Thoracic aorta (tissue), 2 donors: ENCODE measurements around the gene KY. TPM values are rescaled to one million over a fixed set of nuclear protein-coding genes. Genes with fewer than 3 reads are reported as not detected.

Experiments
- ATAC-seq: fragments of 150-250 bp; one replicate; pipeline ENCODE4 v1.8.0; 2017; ENCODE audit warnings: low read depth; ENCODE audit not compliant: insufficient number of reproducible peaks, low FRiP score
- DNase-seq: peaks from one replicate; pipeline ENCODE4 v3.0.0-alpha.2; 2020; ENCODE audit warnings: low spot score
- H3K27ac ChIP-seq, 2 donors: fragments of 200-600 bp; sonication (generic); 1 replicate in 1 of 2; 2 replicates in 1 of 2; pipeline ENCODE4 v1.5.1; 2016; ENCODE audit warnings: mild to moderate bottlenecking in 2 of 2, moderate library complexity in 2 of 2
- H3K27me3 ChIP-seq: fragments of 200-600 bp; sonication (generic); replicated peaks from 2 replicates; pipeline ENCODE4 v1.6.0; 2016; ENCODE audit warnings: mild to moderate bottlenecking; ENCODE audit not compliant: insufficient read depth
- H3K36me3 ChIP-seq: fragments of 200-600 bp; sonication (generic); one replicate; pipeline ENCODE4 v1.5.1; 2016
- H3K4me1 ChIP-seq, 2 donors: fragments of 200-600 bp; sonication (generic); 1 replicate in 1 of 2; 2 replicates in 1 of 2; pipeline versions ENCODE4 v1.5.1 to v1.6.0; 2016; ENCODE audit warnings: low read depth in 2 of 2, mild to moderate bottlenecking in 1 of 2; ENCODE audit not compliant: control insufficient read depth in 1 of 2
- H3K4me3 ChIP-seq: fragments of 200-600 bp; sonication (generic); 2 replicates; pipeline ENCODE4 v1.5.1; 2016; ENCODE audit warnings: mild to moderate bottlenecking
- H3K9me3 ChIP-seq: fragments of 200-600 bp; sonication (generic); 2 replicates; pipeline ENCODE4 v1.5.1; 2016
- total RNA-seq, 2 donors: library from RNA; depleted of rRNA; stranded (reverse); fragments of >200 nt; gene quantifications; one replicate each; pipeline versions ENCODE4 v1.1.0 to v1.2.3, GENCODE V29; 2016
- TF ChIP-seq, protein P1 (sequence below): fragments of 200-600 bp; sonication (generic); IDR thresholded peaks from one replicate; pipeline ENCODE4 v1.5.1; 2019; ENCODE audit warnings: antibody characterized with exemption

KY gene
- total RNA-seq, 2 donors from 2014 or later = 1.3 to 2.6 TPM

DNA sequence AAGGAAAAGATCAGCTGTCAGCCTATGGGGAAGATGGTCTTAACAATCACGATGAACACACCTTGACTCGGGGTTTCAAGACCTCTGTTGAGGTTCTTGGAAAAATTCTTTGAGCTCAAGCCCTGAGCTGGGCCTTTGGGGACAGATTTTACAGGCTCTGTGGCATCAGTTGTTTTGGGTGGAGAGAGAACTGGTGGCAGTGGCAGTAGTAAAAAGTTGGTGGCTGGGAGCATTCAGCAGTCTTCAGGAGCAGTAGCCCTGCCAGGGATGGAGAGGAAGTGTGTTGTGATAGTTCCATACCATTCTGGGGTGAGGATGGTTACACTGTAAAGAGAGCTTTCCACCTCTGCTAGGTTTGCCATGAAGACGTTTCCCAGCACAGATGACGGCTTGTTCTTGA lies 4.9 kb upstream of the KY start:
- TF ChIP-seq, protein P1, sequence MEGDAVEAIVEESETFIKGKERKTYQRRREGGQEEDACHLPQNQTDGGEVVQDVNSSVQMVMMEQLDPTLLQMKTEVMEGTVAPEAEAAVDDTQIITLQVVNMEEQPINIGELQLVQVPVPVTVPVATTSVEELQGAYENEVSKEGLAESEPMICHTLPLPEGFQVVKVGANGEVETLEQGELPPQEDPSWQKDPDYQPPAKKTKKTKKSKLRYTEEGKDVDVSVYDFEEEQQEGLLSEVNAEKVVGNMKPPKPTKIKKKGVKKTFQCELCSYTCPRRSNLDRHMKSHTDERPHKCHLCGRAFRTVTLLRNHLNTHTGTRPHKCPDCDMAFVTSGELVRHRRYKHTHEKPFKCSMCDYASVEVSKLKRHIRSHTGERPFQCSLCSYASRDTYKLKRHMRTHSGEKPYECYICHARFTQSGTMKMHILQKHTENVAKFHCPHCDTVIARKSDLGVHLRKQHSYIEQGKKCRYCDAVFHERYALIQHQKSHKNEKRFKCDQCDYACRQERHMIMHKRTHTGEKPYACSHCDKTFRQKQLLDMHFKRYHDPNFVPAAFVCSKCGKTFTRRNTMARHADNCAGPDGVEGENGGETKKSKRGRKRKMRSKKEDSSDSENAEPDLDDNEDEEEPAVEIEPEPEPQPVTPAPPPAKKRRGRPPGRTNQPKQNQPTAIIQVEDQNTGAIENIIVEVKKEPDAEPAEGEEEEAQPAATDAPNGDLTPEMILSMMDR = no peak
- Histone ChIP-seq H3K4me3 (no peak overlapping the region), H3K4me1 (peaks cover 6 to 16% of the 10 kb centered on the region in 2 donors), H3K9me3 (no peaks in the 10 kb centered on the region), H3K27me3 (no peaks in the 10 kb centered on the region), H3K27ac (no peak overlapping the region), H3K36me3 (no peaks in the 10 kb centered on the region)
- ATAC-seq = no peak
- DNase-seq = no peak

GRCh38 chr3:134654031-134654430 lies 3.2 kb upstream of the KY start:
- peaks cover 6 to 24% of the 10 kb centered on the region in 2 donors for H3K4me1 ChIP-seq
- no peaks in the 10 kb centered on the region for H3K36me3 ChIP-seq
- TF ChIP-seq, protein P1 = no peak
- H3K27ac ChIP-seq = no peak overlapping the region
- no peaks in the 10 kb centered on the region for H3K9me3 ChIP-seq
- ATAC-seq (no peak), DNase-seq (no peak)
- no peaks in the 10 kb centered on the region for H3K27me3 ChIP-seq
- H3K4me3 ChIP-seq = no peak overlapping the region

GRCh38 chr3:134652886-134653630 lies 2.2 kb upstream of the KY start:
- TF ChIP-seq, protein P1 = no peak
- Histone ChIP-seq H3K27me3 (no peaks in the 10 kb centered on the region), H3K4me3 (no peak overlapping the region), H3K4me1 (peaks cover 6 to 24% of the 10 kb centered on the region in 2 donors), H3K27ac (peak overlapping the region in 1 of 2 donors; percentile 65), H3K9me3 (no peaks in the 10 kb centered on the region), H3K36me3 (no peaks in the 10 kb centered on the region)
- DNase-seq = no peak
- no peak for ATAC-seq

- Histone ChIP-seq H3K4me3 (no peak overlapping the region), H3K27ac (peak overlapping the region in 1 of 2 donors; percentile 65), H3K9me3 (no peaks in the 10 kb centered on the region), H3K4me1 (peaks cover 6 to 24% of the 10 kb centered on the region in 2 donors), H3K36me3 (no peaks in the 10 kb centered on the region), H3K27me3 (no peaks in the 10 kb centered on the region)
- TF ChIP-seq, protein P1 = no peak
- no peak for DNase-seq
- ATAC-seq = peak; percentile 26
Observed at GRCh38 chr3:134652409-134652831, 1.6 kb upstream of the KY start.

DNA sequence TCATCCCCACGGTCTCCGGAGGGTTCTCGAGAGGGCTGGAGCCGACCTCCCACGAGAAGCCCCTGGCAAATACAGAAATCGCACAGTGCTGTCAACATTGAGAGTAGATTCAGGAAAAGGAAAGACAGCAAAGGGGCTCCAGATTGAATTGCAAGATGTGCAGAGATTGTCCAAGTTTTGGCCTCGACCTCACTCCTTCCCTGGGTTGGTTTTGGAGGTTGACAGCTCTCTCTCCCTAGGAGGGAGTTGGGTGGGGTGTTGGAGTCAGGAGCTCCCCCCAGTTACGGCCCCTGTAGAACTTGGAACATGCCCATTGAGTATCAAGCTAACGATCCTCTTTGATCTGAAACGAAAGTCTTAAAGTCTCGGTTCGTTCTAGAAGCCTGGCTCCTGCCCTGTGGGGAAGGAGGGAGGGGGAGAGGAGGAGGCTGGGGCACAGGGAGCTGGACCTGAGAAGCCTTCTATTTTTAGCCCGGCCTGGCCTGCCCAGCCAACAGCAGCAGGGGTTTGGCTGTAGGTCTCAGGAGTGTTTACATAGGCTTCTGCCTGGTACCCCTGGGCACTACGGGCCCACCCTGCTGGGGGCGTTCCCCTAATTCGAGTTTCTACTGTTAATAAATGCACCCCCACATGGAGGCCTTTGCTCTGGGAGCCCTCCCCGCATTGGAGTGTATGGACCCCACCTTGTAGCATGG lies 672 bp upstream of the KY start:
- DNase-seq (no peak), ATAC-seq (peak; percentile 80)
- TF ChIP-seq, protein P1 = no peak
- Histone ChIP-seq H3K27ac (peak overlapping the region; percentile 52 to 65), H3K9me3 (no peaks in the 10 kb centered on the region), H3K4me1 (peaks cover 6 to 24% of the 10 kb centered on the region in 2 donors), H3K36me3 (no peaks in the 10 kb centered on the region), H3K27me3 (no peaks in the 10 kb centered on the region), H3K4me3 (peak overlapping the region; percentile 71)
